ENCODE results near the gene SPSB1. TPM values are rescaled to one million over a fixed set of nuclear protein-coding genes. Genes with fewer than 3 reads are reported as not detected.

The SPSB1 gene
- total and polyA plus RNA-seq, 10 of the 15 experiments (the other 5 are each of a cell fraction or from before 2014, with no cell fraction given) = 0.02 to 2.0 (median 0.90) TPM; not detected in 1

GRCh38 chr1:9314711-9315379 lies 22.2 kb downstream of the SPSB1 start:
- no peak overlapping the region for H3K9ac ChIP-seq (ENCODE audit: control insufficient read depth, insufficient read depth, low read length)
- RAD21 ChIA-PET (ENCODE audit: unreplicated experiment) = interaction anchor here (0.5 to 1.3 kb wide), 2 partner anchors 25 to 111 kb away, joined by 4 to 5 read pairs; no protein-coding TSS in a partner anchor
- H3K9me3 ChIP-seq (replicated peaks; ENCODE audit: control insufficient read depth, insufficient read depth, low read length) = no peaks in the 10 kb centered on the region
- H2AFZ ChIP-seq (ENCODE audit: control insufficient read depth, low read depth, low read length) = no peak overlapping the region
- no peak for DNase-seq (ENCODE audit: low read depth, low spot score)
- in situ Hi-C loops (cut with MboI) (no loop called here), intact Hi-C loops (cut with micrococcal nuclease; ENCODE audit: unreplicated experiment) (no loop called here)
- POLR2A ChIA-PET = no interaction called here
- CTCF ChIA-PET = interaction anchor here (1.0 kb wide), 1 partner anchor 141 kb away, joined by 3 read pairs; no protein-coding TSS in a partner anchor
- H3K36me3 ChIP-seq (ENCODE audit: control insufficient read depth in 2 of 2, insufficient read depth in 2 of 2, low read length in 1 of 2) = no peaks in the 10 kb centered on the region
- WGBS (ENCODE audit: insufficient coverage, insufficient replicate concordance, low lambda C conversion rate, missing lambda C conversion rate) = 68% methylated on average over 11 of the region's 11 CpGs
- no peak for TF ChIP-seq PML (IDR thresholded peaks at IDR 0.05; ENCODE audit: low read length)
- TF ChIP-seq MEF2B (IDR thresholded peaks at IDR 0.05; ENCODE audit: partially characterized antibody, poor library complexity, severe bottlenecking) = peak; percentile 26
- no peaks in the 10 kb centered on the region for H3K79me2 ChIP-seq (ENCODE audit: control insufficient read depth, insufficient read depth, low read length)
- BruUV-seq (replicated peaks) = no TSS peak
- H3K27ac ChIP-seq (ENCODE audit: control insufficient read depth, insufficient read depth) = no peak overlapping the region
- no peaks in the 10 kb centered on the region for H4K20me1 ChIP-seq (ENCODE audit: control insufficient read depth, insufficient read depth)
- peaks cover 17% of the 10 kb centered on the region for H3K4me1 ChIP-seq (ENCODE audit: control insufficient read depth, insufficient read depth, low read length)
- FAIRE-seq = no peak
- SMC1A ChIA-PET (ENCODE audit: uncharacterized antibody, unreplicated experiment) = interaction anchor here (0.6 kb wide), 1 partner anchor 434 kb away, joined by 3 read pairs; no protein-coding TSS in a partner anchor
- H3K4me2 ChIP-seq (ENCODE audit: control insufficient read depth, insufficient read depth) = peak overlapping the region; percentile 21; the same call in 1 of the 2 replicates
- no peaks in the 10 kb centered on the region for H3K27me3 ChIP-seq (replicated peaks in 1 of 2; ENCODE audit: control insufficient read depth in 2 of 2, insufficient read depth in 2 of 2, low read length in 1 of 2)
- ATAC-seq = no peak
- no peak overlapping the region for H3K4me3 ChIP-seq

- SMC1A ChIA-PET (ENCODE audit: uncharacterized antibody, unreplicated experiment) = no interaction called here
- H3K4me2 ChIP-seq (ENCODE audit: control insufficient read depth, insufficient read depth) = peak overlapping the region; percentile 21
- intact Hi-C loops (cut with micrococcal nuclease; ENCODE audit: unreplicated experiment) (no loop called here), in situ Hi-C loops (cut with MboI) (no loop called here)
- no peaks in the 10 kb centered on the region for H3K36me3 ChIP-seq (ENCODE audit: control insufficient read depth in 2 of 2, insufficient read depth in 2 of 2, low read length in 1 of 2)
- no peaks in the 10 kb centered on the region for H3K9me3 ChIP-seq (replicated peaks; ENCODE audit: control insufficient read depth, insufficient read depth, low read length)
- no peaks in the 10 kb centered on the region for H4K20me1 ChIP-seq (ENCODE audit: control insufficient read depth, insufficient read depth)
- H3K4me1 ChIP-seq (ENCODE audit: control insufficient read depth, insufficient read depth, low read length) = peaks cover 17% of the 10 kb centered on the region
- DNase-seq (ENCODE audit: low read depth, low spot score) (peak; percentile 31), ATAC-seq (peak; percentile 66), FAIRE-seq (peak; percentile 47)
- WGBS (ENCODE audit: insufficient coverage, insufficient replicate concordance, low lambda C conversion rate, missing lambda C conversion rate) = 27% methylated on average over 18 of the region's 20 CpGs
- POLR2A ChIA-PET = no interaction called here
- RAD21 ChIA-PET (ENCODE audit: unreplicated experiment) = interaction anchor here (1.3 kb wide), 1 partner anchor 110 kb away, joined by 4 read pairs; no protein-coding TSS in a partner anchor
- no peak overlapping the region for H3K27ac ChIP-seq (ENCODE audit: control insufficient read depth, insufficient read depth)
- H2AFZ ChIP-seq (ENCODE audit: control insufficient read depth, low read depth, low read length) = no peak overlapping the region
- no TSS peak for BruUV-seq (replicated peaks)
- H3K9ac ChIP-seq (ENCODE audit: control insufficient read depth, insufficient read depth, low read length) = no peak overlapping the region
- CTCF ChIA-PET = interaction anchor here (1.0 kb wide), 1 partner anchor 140 kb away, joined by 3 read pairs; no protein-coding TSS in a partner anchor
- no peak overlapping the region for H3K4me3 ChIP-seq
- H3K27me3 ChIP-seq (replicated peaks in 1 of 2; ENCODE audit: control insufficient read depth in 2 of 2, insufficient read depth in 2 of 2, low read length in 1 of 2) = no peaks in the 10 kb centered on the region
- no peaks in the 10 kb centered on the region for H3K79me2 ChIP-seq (ENCODE audit: control insufficient read depth, insufficient read depth, low read length)
- no peak for TF ChIP-seq ZBTB40 (IDR thresholded peaks at IDR 0.05; ENCODE audit: borderline replicate concordance)
- TF ChIP-seq SMARCA5 (IDR thresholded peaks at IDR 0.05) = no peak
- 0 out of 2 replicates have a peak, but pooled peaks have one; percentile 32 for TF ChIP-seq IRF4 (IDR thresholded peaks at IDR 0.05; ENCODE audit: low read depth, low read length)
- no peak for TF ChIP-seq CREM (IDR thresholded peaks at IDR 0.05; ENCODE audit: low read depth)
- no peak for TF ChIP-seq CEBPZ (IDR thresholded peaks at IDR 0.05; ENCODE audit: low read depth, low read length)
Measured at GRCh38 chr1:9315411-9316079, 22.9 kb downstream of the SPSB1 start.

All from GM12878 (cell line).